Upper lobe of left lung (tissue), 4 donors: Measurements from ENCODE around the gene LYL1.

Experiments used
- CTCF ChIP-seq, 6 experiments: fragments of 450-650 bp in 4 of 6; fragments of 200-600 bp in 2 of 6; sonication (generic) in 2 of 6; IDR thresholded peaks; one replicate each; pipeline ENCODE4 v1.5.1; 2016 to 2019; ENCODE audit warnings: antibody characterized with exemption in 6 of 6
- EP300 ChIP-seq, 4 donors: sonication (generic); formaldehyde crosslinking; IDR thresholded peaks; one replicate each; pipeline ENCODE4 v1.5.1; 2017; ENCODE audit warnings: antibody characterized with exemption in 4 of 4, control low read depth in 2 of 4
- POLR2A ChIP-seq, 4 donors: fragments of 450-650 bp; IDR thresholded peaks; one replicate each; pipeline ENCODE4 v1.5.1; 2016 to 2017; ENCODE audit warnings: antibody characterized with exemption in 4 of 4, mild to moderate bottlenecking in 2 of 4

GRCh38 chr19:13097463-13098258, 5.0 kb downstream of the LYL1 start:
- TF ChIP-seq CTCF (IDR thresholded peaks at IDR 0.05) (no peak), EP300 (IDR thresholded peaks at IDR 0.05) (no peak), POLR2A (IDR thresholded peaks at IDR 0.05) (no peak)
